ENCODE data around the gene RELN. TPM values are rescaled to one million over a fixed set of nuclear protein-coding genes. Genes with fewer than 3 reads are reported as not detected.
A peak's percentile ranks its signal among the peaks of the same experiment; 100 is the strongest.

Gene RELN
- total and polyA plus RNA-seq, 2 of the 13 experiments (the other 11 are each of a cell fraction or from before 2014, with no cell fraction given) = 315 to 332 TPM

- in situ Hi-C loops (cut with HindIII; ENCODE audit: extremely low pct_ligation_motif_present, low pct_unique_long_range_greater_than_20kb) = no loop called here
- peaks cover 62% of the 10 kb centered on the region for H3K4me1 ChIP-seq (ENCODE audit: insufficient read depth, low read length)
- H3K79me2 ChIP-seq (ENCODE audit: insufficient read depth, low read length) = peaks cover 75% of the 10 kb centered on the region
- ChIA-PET CTCF (ENCODE audit: low intra/inter-chr PET ratio, low total read pairs) (no interaction called here), POLR2A (interaction anchor here (0.9 to 1.5 kb wide), 3 partner anchors 11 to 164 kb away, joined by 3 to 6 read pairs (median 5); no protein-coding TSS in a partner anchor)
- H4K20me1 ChIP-seq (ENCODE audit: insufficient read depth, low read length) = no peaks in the 10 kb centered on the region; the same call in none of the 2 replicates
- 71% methylated on average over 6 of the region's 6 CpGs for WGBS (ENCODE audit: low lambda C conversion rate)
- FAIRE-seq (no peak), DNase-seq (ENCODE audit: low spot score) (peak; percentile 34), ATAC-seq (no peak)
- peak overlapping the region; percentile 19; the same call in 1 of the 2 replicates for H3K9ac ChIP-seq (ENCODE audit: insufficient read depth, low read depth, low read length)
- H3K27ac ChIP-seq (ENCODE audit: extremely low read length, insufficient read depth, low read length) = peak overlapping the region; percentile 14
- no TSS peak for BruUV-seq (replicated peaks)
- peak overlapping the region; percentile 63 for H3K4me2 ChIP-seq (ENCODE audit: low read depth, low read length)
- intact Hi-C loops (cut with micrococcal nuclease; ENCODE audit: unreplicated experiment) = loop anchor here (10.0 kb wide), 1 partner anchor 169 kb away; no protein-coding TSS in a partner anchor
- no peak overlapping the region for H2AFZ ChIP-seq (ENCODE audit: low read length)
- peaks cover 0 to 2% of the 10 kb centered on the region in 2 experiments; a peak in 2 of 5 replicates for H3K27me3 ChIP-seq (ENCODE audit: control insufficient read depth in 1 of 2, insufficient read depth in 2 of 2, low read length in 2 of 2)
- H3K36me3 ChIP-seq (replicated peaks in 1 of 2; ENCODE audit: control insufficient read depth in 1 of 2, insufficient read depth in 2 of 2, low read length in 2 of 2) = no peaks in the 10 kb centered on the region; a peak in 1 of 5 replicates
- peak overlapping the region in 2 of 3 experiments; percentile 35 to 83; a peak in 3 of 6 replicates for H3K4me3 ChIP-seq (replicated peaks in 1 of 3; ENCODE audit: insufficient read depth in 1 of 3, low read depth in 2 of 3, low read length in 3 of 3)
- H3K9me3 ChIP-seq (ENCODE audit: low read length) = no peaks in the 10 kb centered on the region
- TF ChIP-seq POLR2G (IDR thresholded peaks at IDR 0.05; ENCODE audit: low read depth, low read length) (peak; percentile 64; the same call in 1 of the 2 replicates), HNRNPK (IDR thresholded peaks at IDR 0.05; ENCODE audit: low read depth, low read length, poor library complexity, severe bottlenecking) (peak; percentile 10), ZNF3 (CRISPR knock-in tag; IDR thresholded peaks at IDR 0.05) (no peak), TGIF2 (CRISPR knock-in tag; IDR thresholded peaks at IDR 0.05) (0 out of 2 replicates have a peak, but pooled peaks have one; percentile 21), ZBTB33 (CRISPR knock-in tag; IDR thresholded peaks at IDR 0.05) (no peak), ZNF558 (CRISPR knock-in tag; IDR thresholded peaks at IDR 0.05; ENCODE audit: borderline replicate concordance) (no peak), KDM1A (CRISPR knock-in tag; IDR thresholded peaks at IDR 0.05) (no peak), ARHGAP35 (CRISPR knock-in tag; IDR thresholded peaks at IDR 0.05; ENCODE audit: borderline replicate concordance) (no peak), ATF4 (CRISPR knock-in tag; IDR thresholded peaks at IDR 0.05) (no peak), ZC3H13 (CRISPR knock-in tag; IDR thresholded peaks at IDR 0.05) (no peak), HMG20B (CRISPR knock-in tag; conservative IDR thresholded peaks at IDR 0.05) (no peak), TBX2 (CRISPR knock-in tag; IDR thresholded peaks at IDR 0.05; ENCODE audit: borderline replicate concordance) (0 out of 2 replicates have a peak, but pooled peaks have one; percentile 34), TARDBP (CRISPR knock-in tag; IDR thresholded peaks at IDR 0.05) (no peak), ZNF326 (CRISPR knock-in tag; IDR thresholded peaks at IDR 0.05; ENCODE audit: borderline replicate concordance) (no peak), ZNF225 (CRISPR knock-in tag; IDR thresholded peaks at IDR 0.05) (no peak), AGO2 (optimal IDR thresholded peaks at IDR 0.05; ENCODE audit: low read depth, low read length) (peak; percentile 53), RBM22 (optimal IDR thresholded peaks at IDR 0.05; ENCODE audit: low read length) (peak; percentile 80), SOX6 (IDR thresholded peaks at IDR 0.05) (no peak), SOX6 (CRISPR knock-in tag; IDR thresholded peaks at IDR 0.05) (0 out of 2 replicates have a peak, but pooled peaks have one; percentile 19), ZMYM4 (CRISPR knock-in tag; IDR thresholded peaks at IDR 0.05) (peak; percentile 43; the same call in 1 of the 2 replicates), SP140L (CRISPR knock-in tag; IDR thresholded peaks at IDR 0.05; ENCODE audit: borderline replicate concordance) (no peak), GATA4 (IDR thresholded peaks at IDR 0.05; ENCODE audit: borderline replicate concordance, low read depth) (no peak), MXD1 (CRISPR knock-in tag; IDR thresholded peaks at IDR 0.05) (no peak)
Observed at GRCh38 chr7:103985565-103986126, 3.8 kb downstream of the RELN start.
